SU-DHL-6 (cell line): ENCODE measurements around the gene MEIS1.

Experiments used
- H2AFZ ChIP-seq: fragments of 200-600 bp; sonication (generic); 2 replicates; pipeline ENCODE4 v1.6.1; 2014; ENCODE audit warnings: low read depth, mild to moderate bottlenecking, moderate library complexity, mixed read lengths, antibody characterized with exemption, low read length; ENCODE audit not compliant: severe bottlenecking
- H3F3A ChIP-seq: fragments of 200-600 bp; shearing (Covaris generic); 2 replicates; pipeline ENCODE4 v1.6.0; 2016; ENCODE audit warnings: antibody characterized with exemption, mild to moderate bottlenecking; ENCODE audit not compliant: insufficient read depth
- H3K27ac ChIP-seq: fragments of 200-600 bp; sonication (generic); 2 replicates; pipeline ENCODE4 v1.5.1; 2016; ENCODE audit warnings: low read depth, mild to moderate bottlenecking, low read length, moderate library complexity, mixed read lengths
- H3K27me3 ChIP-seq: fragments of 200-600 bp; sonication (generic), shearing (Covaris generic); 2 replicates; pipeline ENCODE4 v1.6.0; 2014; ENCODE audit warnings: mild to moderate bottlenecking, low read length
- H3K36me3 ChIP-seq: fragments of 200-600 bp; sonication (generic); 2 replicates; pipeline ENCODE4 v1.6.1; 2014; ENCODE audit warnings: mild to moderate bottlenecking, low read length, mixed read lengths
- H3K4me2 ChIP-seq: fragments of 300-600, 200-600 bp; shearing (Covaris generic), sonication (generic); 2 replicates; pipeline ENCODE4 v1.6.0; 2014; ENCODE audit warnings: low read length, low read depth, mild to moderate bottlenecking; ENCODE audit not compliant: poor library complexity, severe bottlenecking
- H3K4me3 ChIP-seq: fragments of 200-600 bp; sonication (generic); 2 replicates; pipeline ENCODE4 v1.5.1; 2014; ENCODE audit warnings: antibody characterized with exemption, low read length, mild to moderate bottlenecking, mixed read lengths; ENCODE audit not compliant: insufficient read depth, poor library complexity, severe bottlenecking
- H3K79me2 ChIP-seq: fragments of 200-600 bp; sonication (generic); 2 replicates; pipeline ENCODE4 v1.6.1; 2014; ENCODE audit warnings: mild to moderate bottlenecking, low read length, moderate library complexity; ENCODE audit not compliant: insufficient read depth
- H3K9ac ChIP-seq: fragments of 200-600 bp; sonication (generic); 2 replicates; pipeline ENCODE4 v1.7.0; 2014; ENCODE audit warnings: mild to moderate bottlenecking, low read length
- H3K9me2 ChIP-seq: fragments of 200-600 bp; sonication (generic); replicated peaks from 2 replicates; pipeline ENCODE4 v1.6.1; 2014; ENCODE audit warnings: low read length; ENCODE audit not compliant: insufficient read depth
- H3K9me3 ChIP-seq: fragments of 200-600 bp; sonication (generic); 2 replicates; pipeline ENCODE4 v1.6.1; 2014; ENCODE audit warnings: low read length, mixed read lengths; ENCODE audit not compliant: insufficient read depth
- H4K20me1 ChIP-seq: fragments of 200-600 bp; sonication (generic); 2 replicates; pipeline ENCODE4 v1.6.1; 2014; ENCODE audit warnings: low read depth, mild to moderate bottlenecking, antibody characterized with exemption, low read length, moderate library complexity, mixed read lengths
- CTCF ChIP-seq: fragments of 200-600 bp; sonication (generic); IDR thresholded peaks from one replicate; pipeline ENCODE4 v1.5.1; 2017; ENCODE audit warnings: antibody characterized with exemption, mild to moderate bottlenecking, low read length, moderate library complexity; ENCODE audit not compliant: insufficient read depth, poor library complexity, severe bottlenecking
- EZH2phosphoT487 ChIP-seq: fragments of 200-600 bp; sonication (generic), shearing (Covaris generic); conservative IDR thresholded peaks from 2 replicates; pipeline ENCODE4 v1.6.1; 2018; ENCODE audit warnings: mild to moderate bottlenecking, antibody characterized with exemption, low read length, moderate library complexity, mixed read lengths

Gene MEIS1

GRCh38 chr2:66438891-66439811 lies 4.2 kb downstream of the MEIS1 start:
- Histone ChIP-seq H3K4me2 (no peak overlapping the region), H3K4me3 (no peak overlapping the region), H3K79me2 (no peaks in the 10 kb centered on the region), H3K9ac (no peak overlapping the region), H4K20me1 (no peaks in the 10 kb centered on the region), H3K9me2 (no peaks in the 10 kb centered on the region), H3K27ac (no peak overlapping the region), H2AFZ (no peak overlapping the region), H3F3A (no peaks in the 10 kb centered on the region), H3K36me3 (no peaks in the 10 kb centered on the region), H3K27me3 (no peaks in the 10 kb centered on the region), H3K9me3 (no peaks in the 10 kb centered on the region)
- TF ChIP-seq EZH2phosphoT487: no peak
- no peak for TF ChIP-seq CTCF

GRCh38 chr2:66439812-66440542 lies 5.1 kb downstream of the MEIS1 start:
- Histone ChIP-seq H3K9me3 (no peaks in the 10 kb centered on the region), H3K27me3 (no peaks in the 10 kb centered on the region), H3K4me2 (no peak overlapping the region), H2AFZ (no peak overlapping the region), H3K9me2 (no peaks in the 10 kb centered on the region), H4K20me1 (no peaks in the 10 kb centered on the region), H3K36me3 (no peaks in the 10 kb centered on the region), H3F3A (no peaks in the 10 kb centered on the region), H3K79me2 (no peaks in the 10 kb centered on the region), H3K27ac (no peak overlapping the region), H3K9ac (no peak overlapping the region), H3K4me3 (no peak overlapping the region)
- TF ChIP-seq EZH2phosphoT487: no peak
- TF ChIP-seq CTCF: no peak

- H2AFZ ChIP-seq: no peak overlapping the region
- TF ChIP-seq CTCF (no peak), EZH2phosphoT487 (no peak)
- H3K9me3 ChIP-seq: no peaks in the 10 kb centered on the region
- no peaks in the 10 kb centered on the region for H3K36me3 ChIP-seq
- no peaks in the 10 kb centered on the region for H3K9me2 ChIP-seq
- H3K27me3 ChIP-seq: no peaks in the 10 kb centered on the region
- no peak overlapping the region for H3K27ac ChIP-seq
- H4K20me1 ChIP-seq: no peaks in the 10 kb centered on the region
- no peak overlapping the region for H3K4me2 ChIP-seq
- no peak overlapping the region for H3K4me3 ChIP-seq
- H3K79me2 ChIP-seq: no peaks in the 10 kb centered on the region
- no peak overlapping the region for H3K9ac ChIP-seq
- no peaks in the 10 kb centered on the region for H3F3A ChIP-seq
Measured at GRCh38 chr2:66440708-66441497, 6.0 kb downstream of the MEIS1 start.
